HFF-Myc (cell line): ENCODE results near the gene CNGA1.
A peak's percentile ranks its signal among the peaks of the same experiment; 100 is the strongest.

Source experiments
- DNase-seq: peaks from one replicate; pipeline ENCODE4 v3.0.0-alpha.2; 2011; ENCODE audit warnings: low read depth; ENCODE audit errors: extremely low read depth
- H3K4me3 ChIP-seq: replicated peaks from 2 replicates; pipeline ENCODE4 v1.5.1; 2011; ENCODE audit warnings: low read depth, mild to moderate bottlenecking, control low read depth, low read length
- CTCF ChIP-seq: IDR thresholded peaks from 2 replicates; pipeline ENCODE4 v1.5.1; 2012; ENCODE audit warnings: mild to moderate bottlenecking, low read depth, low read length, control low read depth; ENCODE audit errors: missing control alignments

The CNGA1 gene

GRCh38 chr4:48022192-48022799, 5.8 kb upstream of the CNGA1 start:
- no peak overlapping the region for H3K4me3 ChIP-seq
- DNase-seq = no peak
- TF ChIP-seq CTCF = no peak

- no peak for DNase-seq
- no peak overlapping the region for H3K4me3 ChIP-seq
- no peak for TF ChIP-seq CTCF
Observed at GRCh38 chr4:48021100-48021499, 4.6 kb upstream of the CNGA1 start.

GRCh38 chr4:48018112-48018511, 1.6 kb upstream of the CNGA1 start:
- H3K4me3 ChIP-seq = no peak overlapping the region
- no peak for TF ChIP-seq CTCF
- DNase-seq = no peak

- peak overlapping the region; percentile 63 for H3K4me3 ChIP-seq
- DNase-seq = no peak
- TF ChIP-seq CTCF = no peak
Observed at GRCh38 chr4:48017108-48017571, 659 bp upstream of the CNGA1 start.

GRCh38 chr4:48015678-48016077, 803 bp downstream of the CNGA1 start:
- H3K4me3 ChIP-seq = peak overlapping the region; percentile 63
- no peak for TF ChIP-seq CTCF

GRCh38 chr4:48015216-48015615, 1.3 kb downstream of the CNGA1 start:
- no peak for DNase-seq
- no peak for TF ChIP-seq CTCF
- H3K4me3 ChIP-seq = no peak overlapping the region

More at GRCh38 chr4:48015678-48016077, 803 bp downstream of the CNGA1 start:
- no peak for DNase-seq

GRCh38 chr4:48012824-48013223, 3.7 kb downstream of the CNGA1 start:
- TF ChIP-seq CTCF = no peak
- no peak for DNase-seq
- H3K4me3 ChIP-seq = no peak overlapping the region
